ENCODE data around the gene TRIM25.

TRIM25 gene

DNA sequence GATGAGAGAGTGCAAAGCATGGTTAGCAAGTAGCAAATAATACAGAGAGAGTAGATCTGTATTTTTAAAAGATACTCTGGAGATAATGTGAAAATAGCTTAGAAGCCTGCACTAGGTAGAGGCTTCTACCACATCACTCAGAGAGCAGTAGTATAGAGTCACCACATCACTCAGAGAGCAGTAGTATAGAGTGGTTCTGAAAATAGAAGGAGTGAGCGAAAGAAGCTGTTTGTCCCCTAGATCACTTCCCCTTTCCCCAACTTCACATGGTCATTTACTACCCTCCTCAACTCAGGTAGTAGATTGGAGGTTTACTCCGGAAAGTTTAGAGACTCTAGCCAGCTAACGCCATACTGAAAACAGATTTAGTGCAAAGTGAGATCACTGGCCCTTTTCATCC lies 62.8 kb downstream of the TRIM25 start:
- DNase-seq, result no peak

DNA sequence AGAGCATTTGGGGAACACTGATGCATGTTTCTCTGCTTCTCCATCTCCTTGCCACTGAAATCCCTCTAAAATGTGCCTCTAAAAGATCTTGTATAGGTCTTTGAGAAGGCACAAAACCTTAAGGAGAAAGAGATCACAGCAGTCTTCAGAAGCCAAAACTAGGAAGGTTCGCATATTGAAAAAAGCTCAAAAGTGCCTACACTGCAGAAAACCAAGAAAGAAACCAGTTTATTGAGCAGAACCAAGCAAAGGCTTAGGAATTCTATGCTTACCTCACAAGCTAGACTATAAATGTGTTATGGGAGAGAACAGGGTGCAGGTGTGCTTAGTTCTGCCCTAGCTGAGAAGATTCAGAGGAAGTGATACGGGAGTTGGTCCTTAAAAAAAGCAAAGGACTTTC lies 63.3 kb downstream of the TRIM25 start:
- DNase-seq, result no peak

DNA sequence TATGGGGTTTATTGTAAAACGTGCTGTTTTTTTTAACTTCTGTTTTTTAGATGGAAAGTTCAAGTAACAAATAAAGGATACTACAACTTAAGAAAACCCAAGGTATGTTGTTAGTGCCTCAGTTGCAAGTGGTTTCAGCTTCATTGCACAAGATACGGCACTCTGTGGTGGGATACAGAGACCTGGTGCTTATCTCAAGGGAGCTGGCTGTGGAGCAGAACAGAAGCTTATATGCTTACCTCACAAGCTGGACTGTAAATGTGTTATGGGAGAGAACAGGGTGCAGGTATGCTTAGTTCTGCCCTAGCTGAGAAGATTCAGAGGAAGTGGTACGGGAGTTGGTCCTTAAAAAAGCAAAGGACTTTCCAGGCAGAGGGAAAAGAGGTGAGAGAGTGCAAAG lies 64.7 kb downstream of the TRIM25 start:
- no peak for DNase-seq

DNA sequence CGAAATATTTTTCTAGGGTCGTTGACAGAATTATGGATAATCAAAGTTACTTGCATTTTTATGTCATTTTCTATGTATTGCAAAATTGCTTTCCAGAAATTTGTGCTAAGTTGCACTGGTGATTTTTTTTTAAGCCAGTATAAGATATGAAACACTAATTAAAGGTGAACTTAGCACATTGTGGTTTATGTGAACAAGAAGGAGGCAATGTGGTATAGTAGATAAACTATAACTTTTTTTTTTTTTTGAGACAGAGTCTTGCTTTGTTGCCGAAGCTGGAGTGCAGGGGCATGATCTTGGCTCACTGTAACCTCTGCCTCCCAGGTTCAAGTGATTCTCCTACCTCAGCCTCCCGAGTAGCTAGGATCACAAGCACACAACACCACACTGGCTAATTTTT lies 66.7 kb downstream of the TRIM25 start:
- DNase-seq, result no peak

DNA sequence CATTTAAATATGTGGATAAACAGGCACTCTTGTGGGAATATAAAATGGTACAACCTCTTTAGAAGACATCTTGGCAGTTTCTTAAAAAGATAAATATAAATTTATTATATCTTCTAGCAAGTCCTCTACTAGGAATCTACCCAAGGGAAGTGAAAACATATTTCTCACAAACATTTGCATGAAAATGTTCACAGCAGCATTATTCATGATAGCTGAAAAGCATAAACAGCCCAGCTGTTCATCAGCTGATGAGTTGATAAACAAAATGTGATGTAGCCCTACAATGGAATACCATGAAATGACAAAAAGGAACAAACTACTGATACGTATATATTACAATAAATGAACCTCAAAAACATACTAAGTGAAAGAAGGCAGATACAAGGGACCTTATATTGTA lies 67.9 kb downstream of the TRIM25 start:
- no peak for DNase-seq

DNA sequence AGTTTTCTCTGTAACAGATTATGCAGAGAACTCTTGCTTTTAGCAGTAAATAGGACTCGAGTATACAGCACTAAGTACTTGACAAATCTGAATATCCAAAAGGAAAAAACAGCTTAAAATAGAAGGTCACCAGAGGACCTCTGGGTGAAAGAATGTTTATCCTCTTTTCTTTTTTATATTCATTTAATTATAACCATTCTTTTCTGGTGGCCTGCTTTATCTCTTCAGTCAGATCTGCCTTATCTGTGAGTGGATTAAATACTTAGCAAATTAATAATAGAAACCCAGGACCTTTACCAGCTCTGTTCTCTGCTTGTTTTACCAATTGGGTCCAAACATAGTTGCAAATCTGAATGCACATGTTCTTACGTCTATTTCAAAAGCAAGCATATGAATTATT lies 71.3 kb downstream of the TRIM25 start:
- no peak for DNase-seq

DNA sequence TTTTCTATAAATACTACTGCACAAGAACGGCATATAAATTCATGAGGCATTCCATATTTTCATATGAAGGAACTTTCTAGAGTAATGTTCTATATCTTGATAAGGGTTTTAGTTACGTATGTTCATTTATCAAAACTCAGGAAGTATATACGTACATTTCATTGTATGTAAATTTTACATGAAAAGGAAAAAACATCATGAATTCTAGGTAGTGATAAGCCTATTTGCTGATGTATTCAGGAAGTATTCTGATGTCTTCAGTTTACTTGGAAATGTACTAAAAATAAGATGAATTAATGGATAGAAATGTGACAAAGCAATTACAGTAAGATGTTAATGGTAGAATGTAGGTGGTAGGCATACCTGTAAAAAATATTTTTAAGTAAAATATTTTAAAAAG lies 75.2 kb downstream of the TRIM25 start:
- DNase-seq, result no peak

Measured in NCI-H1436 (cell line).